ENCODE results near the gene SEMA6A.

Gene SEMA6A

GRCh38 chr5:116441223-116441622, 133.4 kb downstream of the SEMA6A start:
- Histone ChIP-seq H3K4me1 (ENCODE audit: insufficient read depth, poor library complexity, severe bottlenecking) (no peaks in the 10 kb centered on the region), H3K4me3 (ENCODE audit: severe bottlenecking) (no peak overlapping the region), H3K36me3 (ENCODE audit: low read depth) (no peaks in the 10 kb centered on the region), H3K9me3 (ENCODE audit: severe bottlenecking) (no peaks in the 10 kb centered on the region), H3K27me3 (ENCODE audit: insufficient read depth, poor library complexity, severe bottlenecking) (no peaks in the 10 kb centered on the region), H3K27ac (ENCODE audit: poor library complexity, severe bottlenecking) (no peak overlapping the region)
- TF ChIP-seq, protein P1, sequence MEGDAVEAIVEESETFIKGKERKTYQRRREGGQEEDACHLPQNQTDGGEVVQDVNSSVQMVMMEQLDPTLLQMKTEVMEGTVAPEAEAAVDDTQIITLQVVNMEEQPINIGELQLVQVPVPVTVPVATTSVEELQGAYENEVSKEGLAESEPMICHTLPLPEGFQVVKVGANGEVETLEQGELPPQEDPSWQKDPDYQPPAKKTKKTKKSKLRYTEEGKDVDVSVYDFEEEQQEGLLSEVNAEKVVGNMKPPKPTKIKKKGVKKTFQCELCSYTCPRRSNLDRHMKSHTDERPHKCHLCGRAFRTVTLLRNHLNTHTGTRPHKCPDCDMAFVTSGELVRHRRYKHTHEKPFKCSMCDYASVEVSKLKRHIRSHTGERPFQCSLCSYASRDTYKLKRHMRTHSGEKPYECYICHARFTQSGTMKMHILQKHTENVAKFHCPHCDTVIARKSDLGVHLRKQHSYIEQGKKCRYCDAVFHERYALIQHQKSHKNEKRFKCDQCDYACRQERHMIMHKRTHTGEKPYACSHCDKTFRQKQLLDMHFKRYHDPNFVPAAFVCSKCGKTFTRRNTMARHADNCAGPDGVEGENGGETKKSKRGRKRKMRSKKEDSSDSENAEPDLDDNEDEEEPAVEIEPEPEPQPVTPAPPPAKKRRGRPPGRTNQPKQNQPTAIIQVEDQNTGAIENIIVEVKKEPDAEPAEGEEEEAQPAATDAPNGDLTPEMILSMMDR (IDR thresholded peaks at IDR 0.05; ENCODE audit: poor library complexity, severe bottlenecking), result no peak
- no peak for DNase-seq (ENCODE audit: low spot score)
- ATAC-seq (ENCODE audit: low read depth), result no peak

- no peak for DNase-seq (ENCODE audit: low spot score)
- no peaks in the 10 kb centered on the region for H3K9me3 ChIP-seq (ENCODE audit: severe bottlenecking)
- H3K4me3 ChIP-seq (ENCODE audit: severe bottlenecking), result no peak overlapping the region
Observed at GRCh38 chr5:116440457-116441001, 134.1 kb downstream of the SEMA6A start.

GRCh38 chr5:116439905-116440304, 134.7 kb downstream of the SEMA6A start:
- Histone ChIP-seq H3K9me3 (ENCODE audit: severe bottlenecking) (no peaks in the 10 kb centered on the region), H3K4me3 (ENCODE audit: severe bottlenecking) (no peak overlapping the region), H3K27ac (ENCODE audit: poor library complexity, severe bottlenecking) (no peak overlapping the region), H3K4me1 (ENCODE audit: insufficient read depth, poor library complexity, severe bottlenecking) (no peaks in the 10 kb centered on the region), H3K27me3 (ENCODE audit: insufficient read depth, poor library complexity, severe bottlenecking) (no peaks in the 10 kb centered on the region), H3K36me3 (ENCODE audit: low read depth) (no peaks in the 10 kb centered on the region)
- DNase-seq (ENCODE audit: low spot score) (no peak), ATAC-seq (ENCODE audit: low read depth) (no peak)
- TF ChIP-seq, protein P1 (IDR thresholded peaks at IDR 0.05; ENCODE audit: poor library complexity, severe bottlenecking), result no peak

More at GRCh38 chr5:116440457-116441001, 134.1 kb downstream of the SEMA6A start:
- no peak overlapping the region for H3K27ac ChIP-seq (ENCODE audit: poor library complexity, severe bottlenecking)
- ATAC-seq (ENCODE audit: low read depth), result no peak
- no peaks in the 10 kb centered on the region for H3K27me3 ChIP-seq (ENCODE audit: insufficient read depth, poor library complexity, severe bottlenecking)
- no peaks in the 10 kb centered on the region for H3K4me1 ChIP-seq (ENCODE audit: insufficient read depth, poor library complexity, severe bottlenecking)
- TF ChIP-seq, protein P1 (IDR thresholded peaks at IDR 0.05; ENCODE audit: poor library complexity, severe bottlenecking), result no peak
- no peaks in the 10 kb centered on the region for H3K36me3 ChIP-seq (ENCODE audit: low read depth)

DNA sequence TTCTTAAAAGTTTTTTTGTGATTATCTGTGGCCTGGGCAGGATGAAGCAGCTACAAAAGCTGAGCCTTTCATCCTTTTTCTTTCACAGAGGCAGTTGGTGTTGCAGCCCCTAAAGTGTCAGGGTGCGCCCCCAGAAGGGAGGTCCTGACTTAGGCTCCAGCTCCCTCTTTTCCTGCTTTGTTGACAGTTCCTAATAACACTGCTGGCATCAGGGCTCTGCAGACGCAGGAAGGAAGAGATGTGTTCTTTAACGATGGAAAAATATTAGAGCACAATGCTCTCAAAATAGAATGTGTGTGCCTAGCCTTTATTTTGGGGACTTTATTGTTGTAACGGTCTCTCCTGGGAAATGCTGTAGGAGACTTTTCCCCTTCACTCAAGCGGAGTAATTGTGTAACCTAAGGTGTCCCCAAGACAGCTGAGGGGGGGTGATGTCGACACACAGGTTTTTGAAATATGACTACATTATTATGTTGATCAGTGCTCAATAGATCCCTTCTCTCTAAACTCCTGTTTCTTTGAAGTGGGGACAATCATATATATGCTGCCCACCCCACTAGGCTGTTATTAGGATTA, 135.6 kb downstream of the SEMA6A start:
- H3K9me3 ChIP-seq (ENCODE audit: severe bottlenecking), result no peaks in the 10 kb centered on the region
- TF ChIP-seq, protein P1 (IDR thresholded peaks at IDR 0.05; ENCODE audit: poor library complexity, severe bottlenecking), result no peak
- no peak overlapping the region for H3K27ac ChIP-seq (ENCODE audit: poor library complexity, severe bottlenecking)
- no peak for ATAC-seq (ENCODE audit: low read depth)
- no peak overlapping the region for H3K4me3 ChIP-seq (ENCODE audit: severe bottlenecking)
- no peaks in the 10 kb centered on the region for H3K4me1 ChIP-seq (ENCODE audit: insufficient read depth, poor library complexity, severe bottlenecking)
- H3K27me3 ChIP-seq (ENCODE audit: insufficient read depth, poor library complexity, severe bottlenecking), result no peaks in the 10 kb centered on the region
- DNase-seq (ENCODE audit: low spot score), result no peak
- no peaks in the 10 kb centered on the region for H3K36me3 ChIP-seq (ENCODE audit: low read depth)

- Histone ChIP-seq H3K4me3 (ENCODE audit: severe bottlenecking) (no peak overlapping the region), H3K27ac (ENCODE audit: poor library complexity, severe bottlenecking) (no peak overlapping the region), H3K27me3 (ENCODE audit: insufficient read depth, poor library complexity, severe bottlenecking) (no peaks in the 10 kb centered on the region), H3K9me3 (ENCODE audit: severe bottlenecking) (no peaks in the 10 kb centered on the region), H3K36me3 (ENCODE audit: low read depth) (no peaks in the 10 kb centered on the region), H3K4me1 (ENCODE audit: insufficient read depth, poor library complexity, severe bottlenecking) (no peaks in the 10 kb centered on the region)
- TF ChIP-seq, protein P1 (IDR thresholded peaks at IDR 0.05; ENCODE audit: poor library complexity, severe bottlenecking), result no peak
- DNase-seq (ENCODE audit: low spot score), result no peak
- ATAC-seq (ENCODE audit: low read depth), result no peak
Observed at GRCh38 chr5:116437922-116438578, 136.6 kb downstream of the SEMA6A start.

All from RWPE2 (cell line).